Heart left ventricle (tissue), 16 donors: ENCODE results near the gene HBEGF. TPM values are rescaled to one million over a fixed set of nuclear protein-coding genes. Genes with fewer than 3 reads are reported as not detected.
A peak's percentile ranks its signal among the peaks of the same experiment; 100 is the strongest.

Experiments
- ATAC-seq, 4 donors: fragments of 200-7000 bp; cut with Tn5 transposase; one replicate each; pipeline ENCODE4 v1.9.1; 2020 to 2022; ENCODE audit warnings: moderate library complexity in 4 of 4, mild to moderate bottlenecking in 3 of 4, moderate number of reproducible peaks in 1 of 4
- DNase-seq, 5 donors: peaks; one replicate each; pipeline ENCODE4 v3.0.0-alpha.2; 2020
- H3K27ac ChIP-seq, 12 donors: fragments of 200-600 bp; sonication (generic) in 4 of 12; one replicate each; pipeline versions ENCODE4 v1.5.0 to v1.8.0; 2016 to 2022; ENCODE audit warnings: mild to moderate bottlenecking in 2 of 12
- H3K27me3 ChIP-seq, 9 donors: fragments of 200-600 bp; sonication (generic) in 2 of 9; one replicate each; pipeline versions ENCODE4 v1.5.1 to v1.8.0; 2016 to 2022; ENCODE audit warnings: mild to moderate bottlenecking in 3 of 9
- H3K36me3 ChIP-seq, 9 donors: fragments of 200-600 bp; sonication (generic) in 2 of 9; one replicate each; pipeline versions ENCODE4 v1.5.0 to v1.8.0; 2018 to 2022; ENCODE audit warnings: mild to moderate bottlenecking in 2 of 9
- H3K4me1 ChIP-seq, 12 donors: fragments of 200-600 bp; sonication (generic) in 4 of 12; one replicate each; pipeline versions ENCODE4 v1.5.0 to v1.8.0; 2016 to 2022; ENCODE audit warnings: mild to moderate bottlenecking in 3 of 12
- H3K4me3 ChIP-seq, 12 donors: fragments of 200-600 bp; sonication (generic) in 4 of 12; one replicate each; pipeline versions ENCODE4 v1.5.0 to v1.8.0; 2017 to 2022; ENCODE audit warnings: mild to moderate bottlenecking in 9 of 12, moderate library complexity in 4 of 12
- H3K9me3 ChIP-seq, 12 donors: fragments of 200-600 bp; sonication (generic) in 4 of 12; one replicate each; pipeline versions ENCODE4 v1.5.0 to v1.8.0; 2016 to 2022; ENCODE audit warnings: mild to moderate bottlenecking in 1 of 12
- POLR2A ChIP-seq, 2 donors: fragments of 450-650 bp; IDR thresholded peaks; one replicate each; pipeline ENCODE4 v1.6.1; 2017; ENCODE audit warnings: antibody characterized with exemption in 2 of 2, mild to moderate bottlenecking in 2 of 2, moderate library complexity in 2 of 2
- WGBS, 4 donors: extraction: QIAGEN DNeasy Blood & Tissue Kit in 2 of 4; methylation state at CpG; one replicate each; pipeline versions ENCODE4 v1.1.5 to v1.1.7; 2013 to 2018; 5-methylcytosine and 5-hydroxymethylcytosine counted together
- intact Hi-C, 10 donors: fragments of 100-400 bp; cut with DNase I; formaldehyde crosslinking; loops; one replicate each; pipeline versions ENCODE4 v1.11.1 to v1.14.2; 2022
- polyA plus RNA-seq, 2 donors: library from polyadenylated mRNA; stranded (reverse); fragments of 200-250 nt; gene quantifications; one replicate each; pipeline ENCODE4 v1.2.3, GENCODE V29; 2013
- total RNA-seq, 9 donors: library from RNA; depleted of rRNA in 2 of 9; stranded (reverse); fragments of >200 nt in 2 of 9; fragmentation: NEBNext Ultra II Directional in 3 of 9; extraction: Animal tissue kit (Norgen Biotek cat#: 25700) in 3 of 9; gene quantifications; one replicate each; pipeline versions ENCODE4 v1.1.0 to v1.2.4, GENCODE V29; 2016 to 2023
- TF ChIP-seq, protein P1 (sequence below), 12 donors: fragments of 200-600 bp; sonication (generic) in 4 of 12; IDR thresholded peaks; one replicate each; pipeline versions ENCODE4 v1.5.0 to v1.8.0; 2018 to 2022; ENCODE audit warnings: antibody characterized with exemption in 12 of 12, mild to moderate bottlenecking in 5 of 12
- donor health status: ischemic (EF 13 %, LVEDD 7.1; RV severe dilation, severe dysfunction).
- donor health status: healthy with polysubstance abuse.
- donor health status: DM: no; HTN: yes; CAD: no.
- donor health status: DM: no; HTN: no; CAD: no.
- donor health status: ischemic (EF 25% LVEDD 6.9; RV normal size, moderate dysfunction).
- donor health status: ischemic (EF 25% LVEDD 5.7; RV mildly dilated, moderate dysfunction).
- donor health status: healthy.
- donor health status: DM: yes; HTN: yes; CAD: no.
- donor health status: ischemic (EF 35%, LVEDD 5.7; RV mildly dilated, moderate dysfunction).
- donor health status: nonischemic (EF 11% LVEDD 7.7; RV severe dilation, severe dysfunction).
- donor health status: DM: yes; HTN: yes; CAD: no.
- donor health status: PGD.
- donor health status: ischemic (EF 29% LVEDD 5.4; RV normal size, mild dysfunction).
- donor health status: nonischemic (EF 23%, LVEDD 6.1; RV moderate dilation, normal function).

HBEGF gene
- total and polyA plus RNA-seq, 11 donors, result 18.2 to 60.1 (median 34.9) TPM

DNA sequence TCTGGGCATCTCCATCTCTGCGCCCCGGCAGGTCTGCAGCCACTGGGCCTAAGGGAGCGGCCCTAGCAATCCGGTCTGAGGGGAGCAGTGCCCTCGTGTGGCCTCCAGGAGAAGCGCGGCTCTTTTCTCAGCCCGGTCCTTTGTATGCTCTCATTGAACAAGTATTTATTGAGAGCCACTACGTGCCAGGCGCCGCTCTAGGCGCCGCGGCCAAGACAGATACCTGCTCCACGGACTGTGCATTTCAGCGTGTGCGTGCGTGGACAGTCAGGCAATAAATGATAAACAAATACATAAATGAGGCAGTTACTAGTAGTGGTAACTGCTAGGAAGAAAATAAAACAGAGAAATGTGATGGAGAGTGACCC lies 11.3 kb upstream of the HBEGF start:
- Histone ChIP-seq H3K27me3 (no peaks in the 10 kb centered on the region), H3K4me3 (peak overlapping the region in 7 of 12 donors; percentile 3 to 36 (median 10)), H3K4me1 (peaks cover 0 to 16% (median 7%) of the 10 kb centered on the region in 12 donors), H3K27ac (peak overlapping the region in 1 of 12 donors; percentile 0), H3K9me3 (no peaks in the 10 kb centered on the region), H3K36me3 (no peaks in the 10 kb centered on the region)
- DNase-seq (peak; percentile 78 to 88 (median 82)), ATAC-seq (peak; percentile 82 to 94 (median 94))
- no peak for TF ChIP-seq POLR2A (IDR thresholded peaks at IDR 0.05)
- TF ChIP-seq, protein P1, sequence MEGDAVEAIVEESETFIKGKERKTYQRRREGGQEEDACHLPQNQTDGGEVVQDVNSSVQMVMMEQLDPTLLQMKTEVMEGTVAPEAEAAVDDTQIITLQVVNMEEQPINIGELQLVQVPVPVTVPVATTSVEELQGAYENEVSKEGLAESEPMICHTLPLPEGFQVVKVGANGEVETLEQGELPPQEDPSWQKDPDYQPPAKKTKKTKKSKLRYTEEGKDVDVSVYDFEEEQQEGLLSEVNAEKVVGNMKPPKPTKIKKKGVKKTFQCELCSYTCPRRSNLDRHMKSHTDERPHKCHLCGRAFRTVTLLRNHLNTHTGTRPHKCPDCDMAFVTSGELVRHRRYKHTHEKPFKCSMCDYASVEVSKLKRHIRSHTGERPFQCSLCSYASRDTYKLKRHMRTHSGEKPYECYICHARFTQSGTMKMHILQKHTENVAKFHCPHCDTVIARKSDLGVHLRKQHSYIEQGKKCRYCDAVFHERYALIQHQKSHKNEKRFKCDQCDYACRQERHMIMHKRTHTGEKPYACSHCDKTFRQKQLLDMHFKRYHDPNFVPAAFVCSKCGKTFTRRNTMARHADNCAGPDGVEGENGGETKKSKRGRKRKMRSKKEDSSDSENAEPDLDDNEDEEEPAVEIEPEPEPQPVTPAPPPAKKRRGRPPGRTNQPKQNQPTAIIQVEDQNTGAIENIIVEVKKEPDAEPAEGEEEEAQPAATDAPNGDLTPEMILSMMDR (IDR thresholded peaks at IDR 0.05), result peak; percentile 84 to 97 (median 90)
- 0 to 2% (median 0%) methylated on average over 12 to 18 of the region's 18 CpGs for WGBS, 4 donors
- intact Hi-C loops, result loop anchor here in 5 of 10 donors (2.0 to 10.0 kb wide), 3 partner anchors 183 to 283 kb away; partner anchors contain the start of gene CYSTM1 (in 1 of the 5)

DNA sequence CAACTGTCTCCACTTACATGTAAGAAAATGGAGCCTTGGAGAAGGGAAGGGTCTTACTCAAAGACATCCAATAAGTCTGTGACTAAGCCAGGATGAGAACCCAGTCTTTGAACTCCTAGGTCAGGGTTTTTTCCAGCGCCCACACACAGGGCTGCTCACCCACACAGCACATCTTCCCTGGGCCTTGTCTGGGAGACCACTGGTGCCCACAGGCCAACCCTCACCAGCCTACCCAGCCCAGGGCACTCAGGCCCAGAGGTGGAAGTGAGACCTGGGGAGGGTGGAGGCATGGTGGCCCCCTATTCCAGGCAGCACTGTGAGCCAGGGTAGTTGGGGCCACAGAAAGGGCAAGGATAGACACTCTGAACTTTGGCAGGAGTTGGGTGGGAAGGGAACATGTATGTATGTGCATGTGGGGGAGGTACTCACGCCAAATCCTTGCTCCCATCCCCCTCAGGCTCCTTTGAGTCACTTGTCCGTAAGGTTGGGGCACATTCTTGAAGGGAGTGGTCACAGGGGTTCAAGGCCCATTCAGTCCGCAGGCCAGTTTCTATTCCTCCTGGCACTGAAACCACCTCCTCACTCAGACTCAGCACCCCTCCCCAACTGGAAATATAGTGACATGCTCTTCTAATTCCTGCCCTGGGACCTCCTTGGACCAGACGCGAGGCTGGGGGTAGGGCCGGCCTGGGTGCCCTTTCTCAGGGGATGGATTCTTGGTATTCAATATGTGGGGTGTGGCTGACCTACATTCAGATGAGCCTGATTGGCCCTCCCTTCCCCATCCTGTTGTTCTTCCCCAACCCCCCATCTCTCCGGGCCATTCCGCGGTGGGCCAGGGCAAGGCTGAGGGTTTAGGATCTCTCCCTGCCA lies 10.7 kb upstream of the HBEGF start:
- H3K9me3 ChIP-seq, result no peaks in the 10 kb centered on the region
- ATAC-seq (peak in 3 of 4 donors; percentile 5 to 9 (median 8)), DNase-seq (no peak)
- H3K4me3 ChIP-seq, result peak overlapping the region in 7 of 12 donors; percentile 3 to 36 (median 10)
- peaks cover 0 to 16% (median 7%) of the 10 kb centered on the region in 12 donors for H3K4me1 ChIP-seq
- no peak for TF ChIP-seq POLR2A (IDR thresholded peaks at IDR 0.05)
- TF ChIP-seq, protein P1 (IDR thresholded peaks at IDR 0.05), result no peak
- intact Hi-C loops, result loop anchor here in 5 of 10 donors (2.0 to 10.0 kb wide), 3 partner anchors 182 to 282 kb away; partner anchors contain the start of gene CYSTM1 (in 1 of the 5)
- H3K36me3 ChIP-seq, result no peaks in the 10 kb centered on the region
- 33 to 48% (median 37%) methylated on average over 10 of the region's 10 CpGs for WGBS, 4 donors
- no peak overlapping the region for H3K27ac ChIP-seq
- no peaks in the 10 kb centered on the region for H3K27me3 ChIP-seq

DNA sequence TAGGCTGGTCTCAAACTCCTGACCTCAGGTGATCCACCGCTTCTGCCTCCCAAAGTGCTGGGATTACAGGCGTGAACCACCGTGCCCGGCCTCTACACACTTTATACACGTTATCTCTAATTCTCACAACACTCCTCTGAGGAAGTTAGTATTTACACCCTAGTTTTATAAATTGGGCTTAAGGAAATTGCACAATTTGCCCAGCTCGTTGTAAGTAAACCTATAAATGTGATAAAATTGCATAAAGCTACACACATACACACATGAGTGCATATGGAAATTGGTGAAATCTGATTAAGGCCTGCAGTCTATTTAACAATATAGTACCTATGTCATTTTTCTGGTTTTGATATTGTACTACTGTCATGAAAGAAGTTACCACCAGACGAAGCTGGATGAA lies 9.1 kb upstream of the HBEGF start:
- intact Hi-C loops, result loop anchor here in 5 of 10 donors (2.0 to 10.0 kb wide), 3 partner anchors 113 to 281 kb away; no protein-coding TSS in a partner anchor
- Histone ChIP-seq H3K27me3 (no peaks in the 10 kb centered on the region), H3K27ac (no peak overlapping the region), H3K9me3 (no peaks in the 10 kb centered on the region), H3K4me3 (no peak overlapping the region), H3K4me1 (peaks cover 0 to 20% (median 7%) of the 10 kb centered on the region in 12 donors), H3K36me3 (no peaks in the 10 kb centered on the region)
- WGBS, 4 donors, result 85 to 91% (median 89%) methylated on average over 7 of the region's 7 CpGs
- ATAC-seq, result no peak
- TF ChIP-seq POLR2A (IDR thresholded peaks at IDR 0.05), result no peak
- TF ChIP-seq, protein P1 (IDR thresholded peaks at IDR 0.05), result no peak
- no peak for DNase-seq
